GM12874 (cell line): Measurements from ENCODE around the gene ITGAV.

Experiments
- CTCF ChIP-seq: IDR thresholded peaks from 2 replicates; pipeline ENCODE4 v1.5.1; 2011; ENCODE audit warnings: low read depth, mild to moderate bottlenecking, control low read depth, low read length, moderate library complexity; ENCODE audit not compliant: insufficient read depth

ITGAV gene

GRCh38 chr2:186704897-186705296 is 115.0 kb downstream of the ITGAV start:
- TF ChIP-seq CTCF, result no peak

- no peak for TF ChIP-seq CTCF
These were observed 119.9 kb downstream of the ITGAV start for GRCh38 chr2:186709529-186710450.

- TF ChIP-seq CTCF, result no peak
These were observed 123.8 kb downstream of the ITGAV start for GRCh38 chr2:186713691-186714090.

- TF ChIP-seq CTCF, result no peak
These were observed 124.8 kb downstream of the ITGAV start for GRCh38 chr2:186714611-186715010.

GRCh38 chr2:186716004-186716403 is 126.1 kb downstream of the ITGAV start:
- TF ChIP-seq CTCF, result no peak

- no peak for TF ChIP-seq CTCF
These were observed 127.0 kb downstream of the ITGAV start for GRCh38 chr2:186716899-186717298.

GRCh38 chr2:186717320-186718007 is 127.6 kb downstream of the ITGAV start:
- no peak for TF ChIP-seq CTCF
